IMR-90 (cell line): ENCODE data around the gene PHACTR3. TPM values are rescaled to one million over a fixed set of nuclear protein-coding genes. Genes with fewer than 3 reads are reported as not detected.

Experiments used
- ATAC-seq: fragments of 200-7000 bp; cut with Tn5 transposase; 2 replicates; pipeline ENCODE4 v1.9.1; 2020; ENCODE audit warnings: low read depth, mild to moderate bottlenecking, moderate library complexity
- BruUV-seq: library from RNA; stranded (reverse); fragments of 400-500 nt; replicated peaks from 2 replicates; lab custom pipeline; 2021; lab: Mats Ljungman, UMichigan
- CTCF ChIA-PET: fragments of 300-600 bp; formaldehyde crosslinking; extraction: SDS; loops from one replicate; lab custom pipeline; 2021; ENCODE audit warnings: antibody characterized with exemption; lab: Yijun Ruan, JAX
- POLR2A ChIA-PET: fragments of 300-600 bp; sonication (Branson Sonifier 250); formaldehyde crosslinking; loops from one replicate; lab custom pipeline; 2022; ENCODE audit warnings: antibody characterized with exemption; ENCODE audit not compliant: unreplicated experiment; lab: Charles Lee
- DNase-seq: peaks from one replicate; pipeline ENCODE4 v3.0.0; 2013
- H2AFZ ChIP-seq: replicated peaks from 2 replicates; pipeline ENCODE3; 2013; ENCODE audit warnings: low read length, mild to moderate bottlenecking; ENCODE audit not compliant: poor library complexity
- H2AK5ac ChIP-seq: 2 replicates; pipeline ENCODE4 v1.6.1; 2013; ENCODE audit warnings: low read depth, low read length, inconsistent platforms
- H2AK9ac ChIP-seq: replicated peaks from 2 replicates; pipeline ENCODE3; 2013; ENCODE audit warnings: mild to moderate bottlenecking, low read depth, low read length, moderate library complexity; ENCODE audit not compliant: poor library complexity
- H2BK120ac ChIP-seq: 2 replicates; pipeline ENCODE4 v1.6.1; 2013; ENCODE audit warnings: low read depth, low read length, inconsistent platforms
- H2BK15ac ChIP-seq: 3 replicates; pipeline ENCODE4 v1.6.1; 2013; ENCODE audit warnings: low read depth, low read length, inconsistent platforms
- H2BK20ac ChIP-seq: 2 replicates; pipeline ENCODE4 v1.6.1; 2013; ENCODE audit warnings: low read depth, mild to moderate bottlenecking, inconsistent platforms, low read length, moderate library complexity
- H2BK5ac ChIP-seq: 2 replicates; pipeline ENCODE4 v1.6.1; 2013; ENCODE audit warnings: mild to moderate bottlenecking, low read depth, low read length, inconsistent platforms; ENCODE audit not compliant: poor library complexity, severe bottlenecking
- H3K14ac ChIP-seq: replicated peaks from 2 replicates; pipeline ENCODE4 v1.6.1; 2013; ENCODE audit warnings: low read depth, low read length, inconsistent platforms
- H3K18ac ChIP-seq: 2 replicates; pipeline ENCODE4 v1.6.1; 2013; ENCODE audit warnings: low read depth, low read length, control low read depth
- H3K23ac ChIP-seq: 2 replicates; pipeline ENCODE4 v1.6.1; 2013; ENCODE audit warnings: low read depth, low read length, inconsistent platforms
- H3K27ac ChIP-seq: 2 replicates; pipeline ENCODE4 v1.5.1; 2013; ENCODE audit warnings: mild to moderate bottlenecking, control low read depth, low read length; ENCODE audit not compliant: insufficient read depth
- H3K27me3 ChIP-seq: 2 replicates; pipeline ENCODE4 v1.6.1; 2013; ENCODE audit warnings: low read length; ENCODE audit not compliant: control insufficient read depth, insufficient read depth
- H3K36me3 ChIP-seq: 2 replicates; pipeline ENCODE4 v1.6.1; 2013; ENCODE audit warnings: low read length, mixed read lengths; ENCODE audit not compliant: control insufficient read depth, insufficient read depth
- H3K4ac ChIP-seq: 2 replicates; pipeline ENCODE4 v1.6.1; 2013; ENCODE audit warnings: low read depth, low read length, inconsistent platforms
- H3K4me1 ChIP-seq: 2 replicates; pipeline ENCODE4 v1.6.1; 2013; ENCODE audit warnings: low read length, mixed read lengths; ENCODE audit not compliant: control insufficient read depth, insufficient read depth
- H3K4me2 ChIP-seq: 2 replicates; pipeline ENCODE4 v1.6.1; 2013; ENCODE audit warnings: low read depth, mild to moderate bottlenecking, control low read depth, low read length, moderate library complexity
- H3K4me3 ChIP-seq: 2 replicates; pipeline ENCODE4 v1.5.1; 2013; ENCODE audit warnings: low read depth, mild to moderate bottlenecking, control low read depth, low read length, moderate library complexity; ENCODE audit not compliant: insufficient read depth
- H3K56ac ChIP-seq: 2 replicates; pipeline ENCODE4 v1.6.1; 2013; ENCODE audit warnings: low read length, inconsistent platforms; ENCODE audit not compliant: insufficient read depth; ENCODE audit errors: extremely low read depth
- H3K79me1 ChIP-seq, 2 experiments: 2 replicates each; pipeline ENCODE4 v1.6.1; 2013; ENCODE audit warnings: low read length in 2 of 2, inconsistent platforms in 1 of 2, low read depth in 1 of 2
- H3K9ac ChIP-seq: 2 replicates; pipeline ENCODE4 v1.6.1; 2013; ENCODE audit warnings: low read depth, low read length, control low read depth
- H3K9me1 ChIP-seq: 2 replicates; pipeline ENCODE4 v1.6.1; 2013; ENCODE audit warnings: low read length, inconsistent platforms; ENCODE audit not compliant: insufficient read depth
- H3K9me3 ChIP-seq: 2 replicates; pipeline ENCODE4 v1.6.1; 2013; ENCODE audit warnings: low read length; ENCODE audit not compliant: control insufficient read depth, insufficient read depth
- H4K20me1 ChIP-seq: 2 replicates; pipeline ENCODE4 v1.6.1; 2013; ENCODE audit warnings: low read length, inconsistent platforms; ENCODE audit not compliant: insufficient read depth
- H4K5ac ChIP-seq: 2 replicates; pipeline ENCODE4 v1.6.1; 2013; ENCODE audit warnings: mild to moderate bottlenecking, low read depth, low read length, control low read depth
- H4K8ac ChIP-seq, 2 experiments: 2 replicates each; pipeline ENCODE4 v1.6.1; 2013; ENCODE audit warnings: low read depth in 2 of 2, low read length in 2 of 2, control low read depth in 1 of 2, inconsistent platforms in 1 of 2
- H4K91ac ChIP-seq: 2 replicates; pipeline ENCODE4 v1.6.1; 2013; ENCODE audit warnings: low read depth, low read length, inconsistent platforms; ENCODE audit not compliant: insufficient read depth
- CTCF ChIP-seq: conservative IDR thresholded peaks from 2 replicates; pipeline ENCODE4 v1.5.1; 2012; ENCODE audit warnings: mild to moderate bottlenecking, low read depth, low read length, improper control_type of control experiment
- USF2 ChIP-seq: fragments of 150-350 bp; IDR thresholded peaks from 2 replicates; pipeline ENCODE4 v1.6.1; 2017; ENCODE audit warnings: mild to moderate bottlenecking, antibody characterized with exemption, low read length, low read depth
- WGBS, 2 experiments: methylation state at CpG; one replicate each; pipeline versions ENCODE4 v1.1.5 to v1.1.7; 2013; ENCODE audit warnings: missing lambda C conversion rate in 2 of 2; ENCODE audit not compliant: insufficient read length in 1 of 2; ENCODE audit errors: extremely low coverage in 2 of 2; 5-methylcytosine and 5-hydroxymethylcytosine counted together
- dilution Hi-C: fragments of 300-500 bp; cut with HindIII; formaldehyde crosslinking; loops from one replicate; pipeline ENCODE4 v1.14.3; 2018; ENCODE audit warnings: low sequenced_read_pairs; ENCODE audit not compliant: unreplicated experiment
- in situ Hi-C: fragments of 300-500 bp; cut with MboI; formaldehyde crosslinking; loops from 3 replicates; pipeline ENCODE4 v1.14.3; 2019; ENCODE audit warnings: low sequenced_read_pairs, inconsistent platforms, mixed read lengths
- intact Hi-C: fragments of 100-400 bp; cut with micrococcal nuclease; formaldehyde crosslinking; loops from 2 replicates; pipeline ENCODE4 v1.10.0; 2022
- polyA plus RNA-seq, 3 experiments: library from polyadenylated mRNA; depleted of rRNA; stranded (reverse); fragments of >200 nt; gene quantifications; 2 replicates each; pipeline ENCODE4 v1.2.3, GENCODE V29; 2012; ENCODE audit warnings: low replicate concordance in 1 of 3
- total RNA-seq: library from RNA; depleted of rRNA; stranded (reverse); fragments of >200 nt; gene quantifications from 2 replicates; pipeline ENCODE4 v1.2.3, GENCODE V29; 2012

PHACTR3 gene
- total and polyA plus RNA-seq, 2 of the 4 experiments (the other 2 are of a cell fraction) = not detected

GRCh38 chr20:59606566-59606965 is 2.2 kb downstream of the PHACTR3 start:
- Histone ChIP-seq H3K9ac (no peak overlapping the region), H4K20me1 (no peaks in the 10 kb centered on the region), H2AK5ac (no peak overlapping the region), H3K23ac (no peak overlapping the region), H2BK120ac (no peak overlapping the region), H3K27me3 (peaks cover 8% of the 10 kb centered on the region; the same call in 1 of the 2 replicates), H2AK9ac (no peak overlapping the region), H3K9me1 (no peaks in the 10 kb centered on the region), H3K4me1 (no peaks in the 10 kb centered on the region), H2BK15ac (no peak overlapping the region), H3K9me3 (no peaks in the 10 kb centered on the region), H4K8ac (no peak overlapping the region), H3K14ac (no peak overlapping the region), H2BK5ac (no peak overlapping the region), H4K91ac (no peak overlapping the region), H2BK20ac (no peak overlapping the region), H3K27ac (no peak overlapping the region), H4K5ac (no peak overlapping the region), H2AFZ (no peak overlapping the region), H3K56ac (no peak overlapping the region), H3K79me1 (no peaks in the 10 kb centered on the region), H3K4ac (no peak overlapping the region), H3K36me3 (no peaks in the 10 kb centered on the region), H3K18ac (no peak overlapping the region), H3K4me2 (no peak overlapping the region), H3K4me3 (no peak overlapping the region)
- BruUV-seq = no TSS peak
- WGBS, 2 experiments = 71% methylated on average over 2 of the region's 4 CpGs; no CpG with 5 or more reads in 1 of the 2 experiments
- ATAC-seq = no peak
- CTCF ChIA-PET = no interaction called here
- in situ Hi-C loops = no loop called here
- POLR2A ChIA-PET = no interaction called here
- dilution Hi-C loops = no loop called here
- DNase-seq = no peak
- intact Hi-C loops = no loop called here
- TF ChIP-seq USF2 (no peak), CTCF (no peak)
